GM12878 (cell line): Measurements from ENCODE around the gene DNAAF3. TPM values are rescaled to one million over a fixed set of nuclear protein-coding genes. Genes with fewer than 3 reads are reported as not detected.

Experiments used
- BHLHE40 ChIP-seq, 2 experiments: fragments of 450-650 bp in 1 of 2; IDR thresholded peaks; 2 replicates each; pipeline ENCODE4 v1.6.1; 2011 to 2017; ENCODE audit warnings: low read depth in 2 of 2, borderline replicate concordance in 1 of 2, improper control_type of control experiment in 1 of 2, low read length in 1 of 2, mild to moderate bottlenecking in 1 of 2
- CEBPB ChIP-seq, 2 experiments: fragments of 150-350 bp in 1 of 2; IDR thresholded peaks; 2 replicates each; pipeline ENCODE4 v1.6.1; 2012 to 2014; ENCODE audit warnings: low read depth in 2 of 2, low read length in 2 of 2, borderline replicate concordance in 1 of 2, inconsistent platforms in 1 of 2
- CHD2 ChIP-seq: IDR thresholded peaks from 2 replicates; pipeline ENCODE4 v1.6.1; 2011; ENCODE audit warnings: low read depth, low read length, improper control_type of control experiment, borderline replicate concordance
- LARP7 ChIP-seq: fragments of 450-650 bp; IDR thresholded peaks from 2 replicates; pipeline ENCODE4 v1.6.1; 2017; ENCODE audit warnings: mild to moderate bottlenecking
- MTA2 ChIP-seq: fragments of 450-650 bp; IDR thresholded peaks from 2 replicates; pipeline ENCODE4 v1.6.1; 2016; ENCODE audit warnings: low read depth, mild to moderate bottlenecking, moderate library complexity
- MXI1 ChIP-seq: fragments of 150-350 bp; IDR thresholded peaks from 2 replicates; pipeline ENCODE4 v1.6.1; 2011; ENCODE audit warnings: low read depth, mild to moderate bottlenecking, inconsistent platforms, low read length, improper control_type of control experiment
- NRF1 ChIP-seq: conservative IDR thresholded peaks from 2 replicates; pipeline ENCODE4 v1.6.1; 2011; ENCODE audit warnings: mild to moderate bottlenecking, low read depth, low read length, improper control_type of control experiment
- PAX5 ChIP-seq: IDR thresholded peaks from 2 replicates; pipeline ENCODE4 v1.6.1; 2011; ENCODE audit warnings: low read depth, low read length, borderline replicate concordance
- POLR2A ChIP-seq: IDR thresholded peaks from 2 replicates; pipeline ENCODE4 v1.6.1; 2011; ENCODE audit warnings: low read depth, mild to moderate bottlenecking, low read length
- POLR2AphosphoS5 ChIP-seq: IDR thresholded peaks from 2 replicates; pipeline ENCODE4 v1.6.1; 2011; ENCODE audit warnings: mild to moderate bottlenecking, low read length, inconsistent platforms
- RAD21 ChIP-seq: IDR thresholded peaks from 2 replicates; pipeline ENCODE4 v1.6.1; 2011; ENCODE audit warnings: mild to moderate bottlenecking, low read depth, low read length, moderate library complexity; ENCODE audit not compliant: insufficient read depth
- RAD51 ChIP-seq: fragments of 450-650 bp; IDR thresholded peaks from 2 replicates; pipeline ENCODE4 v1.6.1; 2016; ENCODE audit warnings: moderate library complexity, mild to moderate bottlenecking, inconsistent platforms
- RUNX3 ChIP-seq: IDR thresholded peaks from 2 replicates; pipeline ENCODE4 v1.6.1; 2012; ENCODE audit warnings: low read length, inconsistent platforms
- ZNF217 ChIP-seq: fragments of 450-650 bp; IDR thresholded peaks from 2 replicates; pipeline ENCODE4 v1.6.1; 2017; ENCODE audit warnings: antibody characterized with exemption, mild to moderate bottlenecking
- ZNF24 ChIP-seq: fragments of 450-650 bp; IDR thresholded peaks from 2 replicates; pipeline ENCODE4 v1.6.1; 2017; ENCODE audit warnings: antibody characterized with exemption, mild to moderate bottlenecking
- ZSCAN29 ChIP-seq: fragments of 450-650 bp; IDR thresholded peaks from 2 replicates; pipeline ENCODE4 v1.6.1; 2017; ENCODE audit warnings: mild to moderate bottlenecking, moderate library complexity
- polyA plus RNA-seq, 11 experiments: library from polyadenylated mRNA; depleted of rRNA in 4 of 11; unstranded in 6 of 11; stranded (reverse) in 5 of 11; fragments of >200 nt; fragmentation: Nextera tagmentation in 4 of 11; fragmentation: Illumina TruSeq in 1 of 11; extraction: Ambion mirVana in 4 of 11; extraction: Trizol in 1 of 11; gene quantifications; 1 replicate in 1 of 11; 2 replicates in 10 of 11; pipeline versions ENCODE4 v1.2.1 to v1.2.3, GENCODE V29; 2011 to 2016; ENCODE audit warnings: inconsistent platforms in 2 of 11, missing spikeins in 2 of 11, low read depth in 1 of 11
- total RNA-seq, 4 experiments: library from RNA; depleted of rRNA in 3 of 4; stranded (reverse); fragments of >200 nt in 3 of 4; fragmentation: Illumina TruSeq in 1 of 4; extraction: Trizol in 1 of 4; gene quantifications; 2 replicates each; pipeline versions ENCODE4 v1.2.1 to v1.2.3, GENCODE V29; 2013 to 2021
- TF ChIP-seq, protein P1 (sequence below): fragments of 450-650 bp; IDR thresholded peaks from 2 replicates; pipeline ENCODE4 v1.6.1; 2017; ENCODE audit warnings: antibody characterized with exemption, mild to moderate bottlenecking, moderate library complexity
- TF ChIP-seq, protein P2 (sequence below): IDR thresholded peaks from 2 replicates; pipeline ENCODE4 v1.6.1; 2012; ENCODE audit warnings: low read depth, low read length, improper control_type of control experiment
- TF ChIP-seq, protein P3 (sequence below): fragments of 450-650 bp; IDR thresholded peaks from 2 replicates; pipeline ENCODE4 v1.6.1; 2016; ENCODE audit warnings: mild to moderate bottlenecking
- TF ChIP-seq, protein P4 (sequence below): fragments of 450-650 bp; IDR thresholded peaks from 2 replicates; pipeline ENCODE4 v1.6.1; 2018; ENCODE audit warnings: mild to moderate bottlenecking, low read depth, moderate library complexity; ENCODE audit not compliant: partially characterized antibody
- TF ChIP-seq, protein P5 (sequence below): fragments of 450-650 bp; IDR thresholded peaks from 2 replicates; pipeline ENCODE4 v1.6.1; 2017; ENCODE audit warnings: mild to moderate bottlenecking

Gene DNAAF3
- total and polyA plus RNA-seq, 10 of the 15 experiments (the other 5 are each of a cell fraction or from before 2014, with no cell fraction given) = not detected

DNA sequence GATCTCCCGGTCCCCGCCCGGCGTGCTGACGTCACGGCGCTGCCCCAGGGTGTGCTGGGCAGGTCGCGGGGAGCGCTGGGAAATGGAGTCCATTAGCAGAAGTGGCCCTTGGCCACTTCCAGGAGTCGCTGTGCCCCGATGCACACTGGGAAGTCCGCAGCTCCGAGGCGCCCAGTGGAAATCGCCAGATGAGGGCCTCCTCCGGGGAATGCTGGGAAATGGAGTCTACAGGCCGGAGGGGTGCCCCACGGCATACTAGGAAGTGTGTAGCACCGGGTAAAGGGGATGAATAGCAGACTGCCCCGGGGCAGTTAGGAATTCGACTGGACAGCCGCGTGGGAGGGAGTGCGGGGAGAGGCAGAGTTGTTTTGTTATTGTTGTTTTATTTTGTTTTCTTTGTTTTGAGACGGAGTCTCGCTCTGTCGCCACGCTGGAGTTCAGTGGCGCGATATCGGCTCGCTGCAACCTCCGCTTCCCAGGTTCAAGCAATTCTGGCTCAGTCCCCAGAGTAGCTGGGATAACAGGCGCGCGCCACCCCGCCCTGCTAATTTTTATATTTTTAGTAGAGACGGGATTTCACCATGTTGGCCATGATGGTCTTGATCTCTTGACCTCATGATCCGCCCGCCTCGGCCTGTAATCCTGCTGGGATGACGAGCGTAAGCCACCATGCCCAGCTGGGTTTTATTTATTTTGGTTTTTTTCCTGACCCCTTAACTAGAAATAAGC lies 48.6 kb downstream of the DNAAF3 start (continued):
- TF ChIP-seq BHLHE40 (IDR thresholded peaks at IDR 0.05; ENCODE audit: borderline replicate concordance in 1 of 2, low read depth in 2 of 2, low read length in 1 of 2) (peak in 1 of 2 experiments; percentile 29; a peak in 1 of 4 replicates), ZSCAN29 (no peak), ZNF24 (no peak), NRF1 (no peak), POLR2A (peak; percentile 56; the same call in 1 of the 2 replicates), ZNF217 (no peak), CEBPB (IDR thresholded peaks at IDR 0.05; ENCODE audit: borderline replicate concordance in 1 of 2, low read depth in 2 of 2, low read length in 2 of 2) (no peak), POLR2AphosphoS5 (no peak; the same call in 1 of the 2 replicates), CHD2 (peak; percentile 85), RUNX3 (no peak), RAD51 (no peak), LARP7 (no peak), PAX5 (no peak), MXI1 (no peak; the same call in 1 of the 2 replicates), MTA2 (no peak), RAD21 (no peak)
- TF ChIP-seq, protein P1, sequence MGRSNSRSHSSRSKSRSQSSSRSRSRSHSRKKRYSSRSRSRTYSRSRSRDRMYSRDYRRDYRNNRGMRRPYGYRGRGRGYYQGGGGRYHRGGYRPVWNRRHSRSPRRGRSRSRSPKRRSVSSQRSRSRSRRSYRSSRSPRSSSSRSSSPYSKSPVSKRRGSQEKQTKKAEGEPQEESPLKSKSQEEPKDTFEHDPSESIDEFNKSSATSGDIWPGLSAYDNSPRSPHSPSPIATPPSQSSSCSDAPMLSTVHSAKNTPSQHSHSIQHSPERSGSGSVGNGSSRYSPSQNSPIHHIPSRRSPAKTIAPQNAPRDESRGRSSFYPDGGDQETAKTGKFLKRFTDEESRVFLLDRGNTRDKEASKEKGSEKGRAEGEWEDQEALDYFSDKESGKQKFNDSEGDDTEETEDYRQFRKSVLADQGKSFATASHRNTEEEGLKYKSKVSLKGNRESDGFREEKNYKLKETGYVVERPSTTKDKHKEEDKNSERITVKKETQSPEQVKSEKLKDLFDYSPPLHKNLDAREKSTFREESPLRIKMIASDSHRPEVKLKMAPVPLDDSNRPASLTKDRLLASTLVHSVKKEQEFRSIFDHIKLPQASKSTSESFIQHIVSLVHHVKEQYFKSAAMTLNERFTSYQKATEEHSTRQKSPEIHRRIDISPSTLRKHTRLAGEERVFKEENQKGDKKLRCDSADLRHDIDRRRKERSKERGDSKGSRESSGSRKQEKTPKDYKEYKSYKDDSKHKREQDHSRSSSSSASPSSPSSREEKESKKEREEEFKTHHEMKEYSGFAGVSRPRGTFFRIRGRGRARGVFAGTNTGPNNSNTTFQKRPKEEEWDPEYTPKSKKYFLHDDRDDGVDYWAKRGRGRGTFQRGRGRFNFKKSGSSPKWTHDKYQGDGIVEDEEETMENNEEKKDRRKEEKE = no peak
- TF ChIP-seq, protein P2, sequence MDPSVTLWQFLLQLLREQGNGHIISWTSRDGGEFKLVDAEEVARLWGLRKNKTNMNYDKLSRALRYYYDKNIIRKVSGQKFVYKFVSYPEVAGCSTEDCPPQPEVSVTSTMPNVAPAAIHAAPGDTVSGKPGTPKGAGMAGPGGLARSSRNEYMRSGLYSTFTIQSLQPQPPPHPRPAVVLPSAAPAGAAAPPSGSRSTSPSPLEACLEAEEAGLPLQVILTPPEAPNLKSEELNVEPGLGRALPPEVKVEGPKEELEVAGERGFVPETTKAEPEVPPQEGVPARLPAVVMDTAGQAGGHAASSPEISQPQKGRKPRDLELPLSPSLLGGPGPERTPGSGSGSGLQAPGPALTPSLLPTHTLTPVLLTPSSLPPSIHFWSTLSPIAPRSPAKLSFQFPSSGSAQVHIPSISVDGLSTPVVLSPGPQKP = peak; percentile 26; the same call in 1 of the 2 replicates
- TF ChIP-seq, protein P3, sequence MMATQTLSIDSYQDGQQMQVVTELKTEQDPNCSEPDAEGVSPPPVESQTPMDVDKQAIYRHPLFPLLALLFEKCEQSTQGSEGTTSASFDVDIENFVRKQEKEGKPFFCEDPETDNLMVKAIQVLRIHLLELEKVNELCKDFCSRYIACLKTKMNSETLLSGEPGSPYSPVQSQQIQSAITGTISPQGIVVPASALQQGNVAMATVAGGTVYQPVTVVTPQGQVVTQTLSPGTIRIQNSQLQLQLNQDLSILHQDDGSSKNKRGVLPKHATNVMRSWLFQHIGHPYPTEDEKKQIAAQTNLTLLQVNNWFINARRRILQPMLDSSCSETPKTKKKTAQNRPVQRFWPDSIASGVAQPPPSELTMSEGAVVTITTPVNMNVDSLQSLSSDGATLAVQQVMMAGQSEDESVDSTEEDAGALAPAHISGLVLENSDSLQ = no peak
- TF ChIP-seq, protein P4, sequence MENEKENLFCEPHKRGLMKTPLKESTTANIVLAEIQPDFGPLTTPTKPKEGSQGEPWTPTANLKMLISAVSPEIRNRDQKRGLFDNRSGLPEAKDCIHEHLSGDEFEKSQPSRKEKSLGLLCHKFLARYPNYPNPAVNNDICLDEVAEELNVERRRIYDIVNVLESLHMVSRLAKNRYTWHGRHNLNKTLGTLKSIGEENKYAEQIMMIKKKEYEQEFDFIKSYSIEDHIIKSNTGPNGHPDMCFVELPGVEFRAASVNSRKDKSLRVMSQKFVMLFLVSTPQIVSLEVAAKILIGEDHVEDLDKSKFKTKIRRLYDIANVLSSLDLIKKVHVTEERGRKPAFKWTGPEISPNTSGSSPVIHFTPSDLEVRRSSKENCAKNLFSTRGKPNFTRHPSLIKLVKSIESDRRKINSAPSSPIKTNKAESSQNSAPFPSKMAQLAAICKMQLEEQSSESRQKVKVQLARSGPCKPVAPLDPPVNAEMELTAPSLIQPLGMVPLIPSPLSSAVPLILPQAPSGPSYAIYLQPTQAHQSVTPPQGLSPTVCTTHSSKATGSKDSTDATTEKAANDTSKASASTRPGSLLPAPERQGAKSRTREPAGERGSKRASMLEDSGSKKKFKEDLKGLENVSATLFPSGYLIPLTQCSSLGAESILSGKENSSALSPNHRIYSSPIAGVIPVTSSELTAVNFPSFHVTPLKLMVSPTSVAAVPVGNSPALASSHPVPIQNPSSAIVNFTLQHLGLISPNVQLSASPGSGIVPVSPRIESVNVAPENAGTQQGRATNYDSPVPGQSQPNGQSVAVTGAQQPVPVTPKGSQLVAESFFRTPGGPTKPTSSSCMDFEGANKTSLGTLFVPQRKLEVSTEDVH = no peak
- TF ChIP-seq, protein P5, sequence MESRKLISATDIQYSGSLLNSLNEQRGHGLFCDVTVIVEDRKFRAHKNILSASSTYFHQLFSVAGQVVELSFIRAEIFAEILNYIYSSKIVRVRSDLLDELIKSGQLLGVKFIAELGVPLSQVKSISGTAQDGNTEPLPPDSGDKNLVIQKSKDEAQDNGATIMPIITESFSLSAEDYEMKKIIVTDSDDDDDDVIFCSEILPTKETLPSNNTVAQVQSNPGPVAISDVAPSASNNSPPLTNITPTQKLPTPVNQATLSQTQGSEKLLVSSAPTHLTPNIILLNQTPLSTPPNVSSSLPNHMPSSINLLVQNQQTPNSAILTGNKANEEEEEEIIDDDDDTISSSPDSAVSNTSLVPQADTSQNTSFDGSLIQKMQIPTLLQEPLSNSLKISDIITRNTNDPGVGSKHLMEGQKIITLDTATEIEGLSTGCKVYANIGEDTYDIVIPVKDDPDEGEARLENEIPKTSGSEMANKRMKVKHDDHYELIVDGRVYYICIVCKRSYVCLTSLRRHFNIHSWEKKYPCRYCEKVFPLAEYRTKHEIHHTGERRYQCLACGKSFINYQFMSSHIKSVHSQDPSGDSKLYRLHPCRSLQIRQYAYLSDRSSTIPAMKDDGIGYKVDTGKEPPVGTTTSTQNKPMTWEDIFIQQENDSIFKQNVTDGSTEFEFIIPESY = no peak
